MM.1S (cell line): Measurements from ENCODE around the gene ZNF367.

Source experiments
- DNase-seq: peaks from one replicate; pipeline ENCODE4 v3.0.0-alpha.2; 2015
- H2AFZ ChIP-seq: fragments of 300-600 bp; sonication (generic); 2 replicates; pipeline ENCODE4 v1.6.0; 2016; ENCODE audit warnings: antibody characterized with exemption, low read length
- H3F3A ChIP-seq: fragments of 300-600 bp; sonication (generic); 2 replicates; pipeline ENCODE4 v1.6.1; 2016; ENCODE audit warnings: mild to moderate bottlenecking, antibody characterized with exemption, low read length, moderate library complexity, mixed read lengths; ENCODE audit not compliant: insufficient read depth
- H3K27ac ChIP-seq: fragments of 300-600 bp; sonication (generic); 2 replicates; pipeline ENCODE4 v1.5.1; 2016; ENCODE audit warnings: mild to moderate bottlenecking, low read length
- H3K27me3 ChIP-seq: fragments of 300-600 bp; sonication (generic); replicated peaks from 2 replicates; pipeline ENCODE4 v1.6.0; 2016; ENCODE audit warnings: low read length; ENCODE audit not compliant: insufficient read depth
- H3K36me3 ChIP-seq: fragments of 300-600 bp; sonication (generic); replicated peaks from 2 replicates; pipeline ENCODE4 v1.6.1; 2016; ENCODE audit warnings: mild to moderate bottlenecking, low read length, mixed read lengths; ENCODE audit not compliant: insufficient read depth
- H3K4me1 ChIP-seq: fragments of 300-600 bp; sonication (generic); 2 replicates; pipeline ENCODE4 v1.6.1; 2016; ENCODE audit warnings: low read length, mixed read lengths
- H3K4me2 ChIP-seq: fragments of 300-600 bp; sonication (generic); 2 replicates; pipeline ENCODE4 v1.6.0; 2016; ENCODE audit warnings: low read depth, low read length
- H3K4me3 ChIP-seq: fragments of 300-600 bp; sonication (generic); 2 replicates; pipeline ENCODE4 v1.5.1; 2016; ENCODE audit warnings: low read length, mixed read lengths
- H3K79me2 ChIP-seq: fragments of 300-600 bp; sonication (generic); 2 replicates; pipeline ENCODE4 v1.6.1; 2016; ENCODE audit warnings: mixed run types, low read length, mixed read lengths
- H3K9ac ChIP-seq: fragments of 300-600 bp; sonication (generic); 2 replicates; pipeline ENCODE4 v1.6.1; 2016; ENCODE audit warnings: low read length, mixed read lengths
- H3K9me2 ChIP-seq: fragments of 300-600 bp; sonication (generic); replicated peaks from 2 replicates; pipeline ENCODE4 v1.6.1; 2016; ENCODE audit warnings: mild to moderate bottlenecking, low read length, mixed read lengths; ENCODE audit not compliant: insufficient read depth
- H3K9me3 ChIP-seq: fragments of 300-600 bp; sonication (generic); replicated peaks from 2 replicates; pipeline ENCODE4 v1.6.1; 2016; ENCODE audit warnings: mild to moderate bottlenecking, low read length, mixed read lengths; ENCODE audit not compliant: insufficient read depth
- H4K20me1 ChIP-seq: fragments of 300-600 bp; sonication (generic); 2 replicates; pipeline ENCODE4 v1.6.1; 2016; ENCODE audit warnings: mild to moderate bottlenecking, low read length, moderate library complexity, mixed read lengths; ENCODE audit not compliant: insufficient read depth
- EZH2 ChIP-seq: fragments of 300-600 bp; sonication (generic); optimal IDR thresholded peaks from 2 replicates; pipeline ENCODE3; 2017; ENCODE audit warnings: low read depth, mild to moderate bottlenecking, antibody characterized with exemption, low read length, mixed read lengths
- EZH2phosphoT487 ChIP-seq: fragments of 300-600 bp; sonication (generic); IDR thresholded peaks from 2 replicates; pipeline ENCODE4 v1.6.1; 2018; ENCODE audit warnings: antibody characterized with exemption, low read length
- TF ChIP-seq, protein P1 (sequence below): fragments of 300-600 bp; sonication (generic); IDR thresholded peaks from 2 replicates; pipeline ENCODE4 v1.5.1; 2016; ENCODE audit warnings: antibody characterized with exemption, low read length, mixed read lengths

ZNF367 gene

DNA sequence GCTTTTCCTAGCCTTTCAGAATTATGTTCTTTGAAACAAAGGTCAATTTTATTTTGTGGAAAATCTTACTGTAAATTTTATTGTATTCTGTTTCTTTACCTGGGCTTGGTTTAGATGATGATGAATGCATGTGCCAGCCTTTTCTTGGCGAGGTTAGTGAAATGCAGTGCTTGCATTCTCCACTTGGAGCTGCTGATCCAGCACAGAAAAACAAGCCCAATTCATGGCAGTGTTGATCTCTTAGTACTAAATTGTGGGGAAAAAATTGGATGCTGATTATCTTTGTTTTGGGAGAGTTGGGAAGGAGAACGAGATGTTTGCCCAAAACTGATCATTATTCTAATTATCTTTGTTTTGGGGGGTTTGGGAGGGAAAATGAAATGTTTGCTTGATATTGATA is 35.5 kb upstream of the ZNF367 start:
- H3K9me2 ChIP-seq = no peaks in the 10 kb centered on the region
- H3K79me2 ChIP-seq = no peaks in the 10 kb centered on the region
- no peak overlapping the region for H3K4me2 ChIP-seq
- DNase-seq = no peak
- H3K4me1 ChIP-seq = no peaks in the 10 kb centered on the region
- no peaks in the 10 kb centered on the region for H4K20me1 ChIP-seq
- 0 out of 2 replicates have a peak, but pooled peaks cover 3% of the 10 kb centered on the region for H3K27me3 ChIP-seq
- no peaks in the 10 kb centered on the region for H3K9me3 ChIP-seq
- no peak overlapping the region for H3K4me3 ChIP-seq
- TF ChIP-seq EZH2phosphoT487 = no peak
- no peak for TF ChIP-seq EZH2
- TF ChIP-seq, protein P1, sequence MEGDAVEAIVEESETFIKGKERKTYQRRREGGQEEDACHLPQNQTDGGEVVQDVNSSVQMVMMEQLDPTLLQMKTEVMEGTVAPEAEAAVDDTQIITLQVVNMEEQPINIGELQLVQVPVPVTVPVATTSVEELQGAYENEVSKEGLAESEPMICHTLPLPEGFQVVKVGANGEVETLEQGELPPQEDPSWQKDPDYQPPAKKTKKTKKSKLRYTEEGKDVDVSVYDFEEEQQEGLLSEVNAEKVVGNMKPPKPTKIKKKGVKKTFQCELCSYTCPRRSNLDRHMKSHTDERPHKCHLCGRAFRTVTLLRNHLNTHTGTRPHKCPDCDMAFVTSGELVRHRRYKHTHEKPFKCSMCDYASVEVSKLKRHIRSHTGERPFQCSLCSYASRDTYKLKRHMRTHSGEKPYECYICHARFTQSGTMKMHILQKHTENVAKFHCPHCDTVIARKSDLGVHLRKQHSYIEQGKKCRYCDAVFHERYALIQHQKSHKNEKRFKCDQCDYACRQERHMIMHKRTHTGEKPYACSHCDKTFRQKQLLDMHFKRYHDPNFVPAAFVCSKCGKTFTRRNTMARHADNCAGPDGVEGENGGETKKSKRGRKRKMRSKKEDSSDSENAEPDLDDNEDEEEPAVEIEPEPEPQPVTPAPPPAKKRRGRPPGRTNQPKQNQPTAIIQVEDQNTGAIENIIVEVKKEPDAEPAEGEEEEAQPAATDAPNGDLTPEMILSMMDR = peak; percentile 28
- H3K36me3 ChIP-seq = no peaks in the 10 kb centered on the region
- no peak overlapping the region for H3K27ac ChIP-seq
- no peak overlapping the region for H2AFZ ChIP-seq
- no peak overlapping the region for H3K9ac ChIP-seq
- H3F3A ChIP-seq = no peaks in the 10 kb centered on the region

DNA sequence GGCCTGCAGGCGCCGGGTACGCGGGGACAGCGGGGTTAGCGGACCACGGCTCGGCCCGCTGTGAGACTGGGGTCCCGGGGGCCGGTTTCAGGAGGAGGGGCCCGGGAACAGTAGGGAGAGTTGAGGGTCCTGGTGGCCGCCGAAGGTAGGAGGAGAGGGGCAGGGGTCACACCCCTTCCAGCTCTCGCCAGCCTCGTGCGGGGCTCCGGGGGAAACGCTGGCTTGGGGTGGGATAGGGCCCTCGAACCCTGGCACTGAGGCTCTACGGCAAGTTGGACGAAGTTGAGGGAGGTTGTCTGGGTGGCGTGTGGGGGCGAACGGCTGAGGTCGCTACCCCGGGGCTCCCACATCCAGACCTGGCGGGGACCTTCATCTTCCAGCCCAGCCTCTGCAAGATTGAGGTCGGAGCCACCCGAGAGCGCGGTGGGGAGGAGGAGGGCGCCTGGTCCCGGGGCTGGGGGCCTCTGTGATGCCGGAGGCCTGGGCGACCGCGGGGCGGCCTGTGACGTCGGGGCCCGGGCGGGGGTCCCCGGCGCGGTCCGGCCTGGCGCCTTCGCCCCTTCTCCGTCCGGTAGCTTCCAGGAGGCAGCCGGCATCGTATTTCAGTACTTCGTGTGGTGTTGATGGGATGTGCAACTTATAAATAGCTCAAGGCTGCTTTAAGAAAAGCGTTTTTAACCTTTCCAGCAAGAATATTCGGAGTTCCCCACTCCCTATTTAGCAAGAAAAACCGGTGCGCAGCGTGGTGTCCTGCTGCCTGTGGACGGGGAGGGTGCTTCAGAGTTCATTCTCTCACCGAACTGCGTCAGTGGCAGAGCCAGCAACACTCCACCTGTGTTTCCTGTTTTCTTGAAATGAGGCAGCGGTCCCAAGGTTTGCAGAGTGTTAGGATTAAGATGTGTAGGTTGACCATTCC is 32.7 kb upstream of the ZNF367 start:
- peak overlapping the region; percentile 27; the same call in 1 of the 2 replicates for H3K9ac ChIP-seq
- peak overlapping the region; percentile 80 for H2AFZ ChIP-seq
- no peaks in the 10 kb centered on the region for H3K79me2 ChIP-seq
- peak overlapping the region; percentile 72 for H3K4me3 ChIP-seq
- no peaks in the 10 kb centered on the region for H3K4me1 ChIP-seq
- H3K4me2 ChIP-seq = peak overlapping the region; percentile 87
- no peaks in the 10 kb centered on the region for H4K20me1 ChIP-seq
- no peak for TF ChIP-seq EZH2
- no peak for TF ChIP-seq EZH2phosphoT487
- TF ChIP-seq, protein P1 = no peak
- H3K27me3 ChIP-seq = 0 out of 2 replicates have a peak, but pooled peaks cover 3% of the 10 kb centered on the region
- H3K27ac ChIP-seq = no peak overlapping the region
- DNase-seq = no peak
- no peaks in the 10 kb centered on the region for H3K9me2 ChIP-seq
- H3F3A ChIP-seq = no peaks in the 10 kb centered on the region
- H3K36me3 ChIP-seq = no peaks in the 10 kb centered on the region
- H3K9me3 ChIP-seq = no peaks in the 10 kb centered on the region

DNA sequence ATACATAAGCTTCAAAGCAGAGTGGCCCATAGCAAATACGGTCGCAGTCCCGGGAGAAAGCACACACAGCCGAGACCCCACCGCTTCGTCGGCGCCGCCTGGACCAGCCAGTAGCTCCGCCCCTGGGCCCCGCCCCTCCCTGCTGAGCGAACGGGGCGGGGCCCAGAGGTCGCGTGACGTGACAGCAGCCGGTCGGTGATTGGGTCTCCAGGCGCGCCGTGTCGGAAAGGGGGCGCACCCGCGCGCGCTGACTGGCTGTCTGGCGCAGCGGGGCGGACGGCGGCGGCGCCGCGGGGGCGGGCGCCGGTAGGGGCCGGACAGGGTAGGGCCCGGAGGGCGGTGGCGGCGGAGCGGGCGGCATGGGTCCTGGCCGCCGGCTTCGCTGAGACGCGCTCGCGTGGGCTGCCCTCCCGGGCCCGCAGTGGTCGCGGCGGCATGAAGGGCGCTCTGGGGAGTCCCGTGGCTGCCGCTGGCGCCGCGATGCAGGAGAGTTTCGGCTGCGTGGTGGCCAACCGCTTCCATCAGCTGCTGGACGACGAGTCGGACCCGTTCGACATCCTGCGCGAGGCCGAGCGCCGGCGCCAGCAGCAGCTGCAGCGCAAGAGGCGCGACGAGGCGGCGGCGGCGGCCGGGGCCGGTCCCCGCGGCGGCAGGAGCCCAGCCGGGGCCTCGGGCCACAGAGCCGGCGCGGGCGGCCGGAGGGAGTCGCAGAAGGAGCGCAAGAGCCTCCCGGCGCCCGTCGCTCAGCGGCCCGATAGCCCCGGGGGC is 31.9 kb upstream of the ZNF367 start, which contains the start of gene HABP4:
Gene HABP4, plus strand, starts transcription at position 325 of the 768 bp plus-strand sequence. Its CDS starts 111 bp downstream, at position 436.
- Histone ChIP-seq H3K4me1 (no peaks in the 10 kb centered on the region), H3K9me2 (no peaks in the 10 kb centered on the region), H3K4me2 (peak within 1 kb of the TSS; percentile 93), H3K9ac (peak within 1 kb of the TSS; percentile 27; the same call in 1 of the 2 replicates), H3K4me3 (peak within 1 kb of the TSS; percentile 72), H3K36me3 (no peaks in the 10 kb centered on the region), H3K9me3 (no peaks in the 10 kb centered on the region), H3K27me3 (0 out of 2 replicates have a peak, but pooled peaks cover 3% of the 10 kb centered on the region), H3K27ac (no peak within 1 kb of the TSS), H2AFZ (peak within 1 kb of the TSS; percentile 80), H3F3A (no peaks in the 10 kb centered on the region), H4K20me1 (no peaks in the 10 kb centered on the region), H3K79me2 (no peaks in the 10 kb centered on the region)
- peak; percentile 95 for DNase-seq
- TF ChIP-seq EZH2 = no peak
- no peak for TF ChIP-seq EZH2phosphoT487
- TF ChIP-seq, protein P1 = no peak
